HG03571 (cell line): ENCODE results near the gene MMEL1.
"Not testable (repeated sequence)": the region's sequence is repeated elsewhere in the genome, so short reads cannot be mapped to it uniquely, and the experiment has no call there.

Experiments
- ATAC-seq: cut with Tn5 transposase; IDR thresholded peaks from one replicate; pipeline ENCODE4 v1.9.1; 2021; ENCODE audit not compliant: unreplicated experiment

Gene MMEL1

DNA sequence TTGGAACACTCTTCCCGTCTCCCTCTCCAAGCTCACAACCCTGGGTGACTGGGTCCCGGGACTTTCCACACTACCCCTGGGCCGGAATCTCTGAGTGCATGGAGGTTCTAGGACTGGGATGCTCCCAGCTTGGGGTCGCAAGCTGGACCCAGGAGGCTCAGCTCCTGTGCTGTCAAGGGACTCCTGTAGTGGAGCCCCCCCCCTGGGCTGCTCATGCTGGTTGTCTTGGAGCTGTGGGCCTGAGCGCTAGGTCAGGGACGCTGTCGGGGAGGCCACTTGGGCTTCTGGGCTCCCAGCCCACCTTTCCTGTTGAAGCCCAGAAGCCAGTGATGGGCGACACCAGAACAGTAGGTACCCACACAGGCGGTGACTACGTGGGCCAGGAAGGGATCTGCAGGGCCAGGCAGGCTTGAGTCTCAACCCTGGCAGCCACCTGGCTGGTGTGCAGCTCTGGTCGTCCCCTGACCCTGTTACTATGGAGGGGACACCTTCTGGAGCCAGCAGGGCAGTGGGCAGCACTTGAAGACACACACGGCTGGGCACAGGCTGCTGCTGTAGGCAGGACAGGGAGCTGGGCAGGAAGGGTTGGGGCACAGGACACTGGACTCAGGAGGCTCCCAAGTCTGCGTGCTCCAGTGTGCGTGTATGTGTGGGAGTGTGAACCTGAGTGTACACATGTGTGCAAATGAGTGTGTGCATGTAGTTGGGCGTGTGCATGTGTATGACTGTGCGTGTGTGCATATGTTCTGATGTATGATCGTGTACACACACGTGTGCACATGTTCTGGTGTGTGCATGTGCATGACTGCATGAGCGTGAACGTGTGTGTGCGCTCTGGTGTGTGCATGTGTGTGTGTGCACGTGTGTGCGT, 3.0 kb downstream of the MMEL1 start:
- no peak for ATAC-seq

- no peak for ATAC-seq
Observed at GRCh38 chr1:2628933-2629626, 3.7 kb downstream of the MMEL1 start.

- no peak for ATAC-seq
Observed at GRCh38 chr1:2628191-2628932, 4.5 kb downstream of the MMEL1 start.

DNA sequence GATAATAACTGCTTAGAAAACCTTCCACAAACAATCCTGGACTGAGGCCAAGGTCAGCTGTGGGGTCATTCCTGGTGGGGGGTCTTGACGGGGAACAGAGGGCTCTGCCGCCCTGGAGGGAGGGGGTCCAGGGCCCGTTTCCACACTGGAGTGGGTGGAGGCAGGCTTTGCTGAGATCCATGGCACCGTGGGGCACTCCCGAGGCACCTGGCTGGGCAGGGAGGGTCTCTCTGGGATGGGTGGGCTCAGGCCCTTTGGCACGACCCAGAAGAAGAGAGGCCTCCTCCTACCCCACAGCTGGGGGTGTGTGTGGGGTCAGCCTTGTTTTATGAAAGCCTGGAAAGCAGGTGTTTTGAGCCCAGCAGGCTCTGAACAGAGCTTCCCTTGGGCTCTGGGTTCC, 5.1 kb downstream of the MMEL1 start:
- ATAC-seq: no peak

DNA sequence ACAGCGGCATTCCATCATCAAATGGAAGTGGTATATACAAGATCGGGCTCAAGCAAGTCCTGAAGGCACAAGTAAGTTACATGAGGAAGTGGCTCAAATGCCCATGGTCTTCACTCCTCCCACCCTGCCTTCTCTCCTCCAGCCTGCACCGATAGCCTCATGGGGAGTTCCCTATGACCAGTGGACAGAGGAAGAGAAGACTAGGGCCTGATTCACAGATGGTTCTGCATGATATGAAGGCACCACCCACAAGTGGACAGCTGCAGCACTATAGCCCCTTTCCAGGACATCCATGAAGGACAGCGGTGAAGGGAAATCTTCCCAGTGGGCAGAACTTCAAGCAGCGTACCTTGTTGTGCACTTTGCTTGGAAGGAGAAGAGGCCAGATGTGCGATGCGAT, 7.1 kb downstream of the MMEL1 start:
- not testable (repeated sequence) for ATAC-seq

DNA sequence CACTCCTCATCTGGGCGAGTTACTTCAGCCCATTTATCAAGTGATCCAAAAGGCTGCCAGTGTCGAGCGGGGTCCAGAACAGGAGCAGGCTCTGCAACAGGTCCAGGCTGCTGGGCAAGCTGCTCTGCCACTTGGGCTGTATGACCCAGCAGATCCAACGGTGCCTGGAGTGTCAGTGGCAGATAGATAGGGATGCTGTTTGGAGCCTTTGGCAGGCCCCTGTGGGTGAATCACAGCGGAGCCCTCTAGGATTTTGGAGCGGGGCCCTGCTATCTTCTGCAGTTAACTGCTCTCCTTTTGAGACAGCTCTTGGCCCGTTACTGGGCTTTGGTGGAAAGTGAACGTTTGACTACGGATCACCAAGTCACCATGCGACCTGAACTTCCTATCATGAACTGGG, 7.5 kb downstream of the MMEL1 start:
- no peak for ATAC-seq

DNA sequence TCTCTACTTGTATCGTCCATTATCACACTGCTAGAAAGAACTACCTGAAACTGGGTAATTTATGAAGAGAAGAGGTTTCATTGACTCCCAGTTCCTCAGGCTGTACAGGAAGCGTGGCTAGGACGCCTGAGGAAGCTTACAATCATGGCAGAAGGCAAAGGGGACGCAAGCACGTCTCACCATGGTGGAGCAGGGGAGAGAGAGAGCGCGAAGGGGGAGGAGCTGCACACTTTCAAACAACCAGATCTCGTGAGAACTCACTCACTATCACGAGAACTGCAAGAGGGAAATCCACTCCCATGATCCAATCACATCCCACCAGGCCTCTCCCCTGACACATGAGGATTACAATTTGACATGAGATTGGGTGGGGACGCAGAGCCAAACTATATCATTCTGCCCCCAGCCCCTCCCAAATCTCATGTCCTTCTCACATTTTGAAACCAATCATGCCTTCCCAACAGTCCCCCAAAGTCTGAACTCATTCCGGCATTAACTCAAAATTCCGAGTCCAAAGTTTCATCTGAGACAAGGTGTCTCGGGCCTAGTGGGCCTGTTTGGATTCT, 8.0 kb downstream of the MMEL1 start:
- no peak for ATAC-seq

GRCh38 chr1:2623571-2624337, 9.1 kb downstream of the MMEL1 start:
- no peak for ATAC-seq

DNA sequence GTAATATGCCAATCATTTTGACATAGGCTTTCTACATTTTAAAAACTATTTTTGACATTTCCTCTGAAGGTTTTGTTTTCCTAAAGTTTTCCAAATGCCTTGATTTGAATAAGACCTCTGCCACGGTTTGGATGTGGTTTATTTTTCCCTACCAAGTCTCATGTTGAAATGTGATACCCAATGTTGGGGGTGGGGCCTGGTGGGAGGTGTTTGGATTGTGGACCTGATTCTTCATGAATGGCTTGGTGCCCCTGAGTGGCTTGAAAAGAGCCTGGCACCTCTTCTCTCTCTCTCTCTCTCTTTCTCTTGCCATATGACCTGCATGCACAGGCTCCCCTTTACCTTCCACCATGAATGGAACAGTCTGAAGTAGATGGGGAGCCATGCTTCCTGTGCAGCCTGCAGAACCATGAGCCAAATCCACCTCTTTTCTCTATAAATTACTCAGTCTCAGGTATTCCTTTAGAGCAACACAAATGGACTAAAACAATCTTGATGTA, 14.8 kb downstream of the MMEL1 start:
- no peak for ATAC-seq

GRCh38 chr1:2614145-2614544, 18.7 kb downstream of the MMEL1 start:
- ATAC-seq: no peak

DNA sequence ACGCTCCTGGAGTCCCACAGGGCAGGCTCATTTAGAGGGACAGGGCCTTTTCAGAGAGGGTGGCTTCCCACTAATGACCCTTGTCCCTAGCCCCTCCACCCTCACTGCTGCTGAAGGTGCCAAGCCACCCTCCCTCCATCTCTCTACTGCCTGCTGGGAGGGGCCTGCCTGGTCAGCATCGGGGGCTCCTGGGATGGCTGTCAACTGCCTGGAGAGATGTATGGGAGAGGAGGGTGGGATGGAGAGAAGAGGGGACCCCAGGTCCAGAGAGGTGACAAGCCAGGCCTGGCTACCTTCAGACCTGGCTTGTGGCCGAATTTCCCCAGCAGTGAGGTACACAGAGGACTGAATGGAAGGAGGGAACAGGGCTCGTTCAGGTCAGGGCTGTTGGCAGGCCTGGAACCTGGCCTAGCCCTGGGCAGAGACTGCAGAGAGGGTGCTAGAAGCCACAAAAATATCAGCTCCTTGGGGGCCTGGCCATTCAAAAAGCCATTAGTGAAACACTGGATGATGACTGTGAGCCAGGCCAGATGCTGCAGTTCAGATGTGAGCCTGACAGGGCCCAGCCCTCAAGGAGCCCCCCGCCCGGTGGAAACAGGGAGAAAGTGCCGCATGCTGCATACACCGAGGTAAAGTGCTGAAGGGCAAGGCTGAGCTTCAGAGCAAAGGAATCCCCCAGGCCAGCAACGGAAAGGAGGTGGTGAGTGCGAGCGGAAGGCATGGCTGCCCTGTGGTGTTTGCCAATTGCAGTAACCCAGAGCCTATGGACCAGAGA, 20.0 kb downstream of the MMEL1 start:
- no peak for ATAC-seq

DNA sequence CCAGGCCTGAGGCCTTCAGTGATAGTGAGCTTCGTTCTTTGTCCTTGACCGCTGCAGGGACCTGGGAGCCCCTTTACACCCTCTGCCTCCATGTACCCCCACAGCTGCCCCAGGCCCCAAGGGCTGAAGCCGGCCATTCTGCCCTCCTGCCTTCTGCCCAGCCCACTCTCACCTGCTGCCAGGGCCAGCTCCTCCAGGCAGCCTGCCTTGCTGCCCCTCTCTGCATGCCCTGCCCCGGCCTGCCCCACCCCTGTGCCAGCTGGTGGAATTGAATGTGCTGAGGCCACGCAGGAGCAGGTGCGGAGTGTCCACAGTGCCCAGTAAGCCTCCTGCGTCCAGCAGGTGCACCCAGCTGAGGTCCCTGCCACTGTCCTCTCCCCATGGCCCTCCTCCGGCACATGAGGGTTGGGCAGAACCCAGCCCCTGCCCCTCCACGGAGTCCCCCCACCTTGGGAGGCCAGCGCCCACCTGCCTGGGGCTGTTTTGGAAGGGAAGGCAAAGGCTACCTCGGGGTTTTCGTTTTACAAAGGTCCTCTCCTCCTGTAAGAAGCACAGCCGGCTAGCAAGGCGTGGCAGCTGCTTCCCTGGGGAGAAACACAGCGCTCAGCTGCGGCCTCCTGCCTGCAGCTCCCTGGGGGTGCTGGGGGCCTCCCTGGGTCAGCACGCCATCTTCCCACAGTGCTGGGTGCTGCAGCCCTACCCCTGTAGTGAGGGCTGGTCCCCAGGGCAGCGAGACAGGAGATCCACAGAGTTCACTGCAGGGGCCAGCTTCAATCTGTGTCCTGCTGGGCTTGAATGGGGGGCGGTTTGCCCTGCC, 21.0 kb downstream of the MMEL1 start:
- ATAC-seq: no peak

DNA sequence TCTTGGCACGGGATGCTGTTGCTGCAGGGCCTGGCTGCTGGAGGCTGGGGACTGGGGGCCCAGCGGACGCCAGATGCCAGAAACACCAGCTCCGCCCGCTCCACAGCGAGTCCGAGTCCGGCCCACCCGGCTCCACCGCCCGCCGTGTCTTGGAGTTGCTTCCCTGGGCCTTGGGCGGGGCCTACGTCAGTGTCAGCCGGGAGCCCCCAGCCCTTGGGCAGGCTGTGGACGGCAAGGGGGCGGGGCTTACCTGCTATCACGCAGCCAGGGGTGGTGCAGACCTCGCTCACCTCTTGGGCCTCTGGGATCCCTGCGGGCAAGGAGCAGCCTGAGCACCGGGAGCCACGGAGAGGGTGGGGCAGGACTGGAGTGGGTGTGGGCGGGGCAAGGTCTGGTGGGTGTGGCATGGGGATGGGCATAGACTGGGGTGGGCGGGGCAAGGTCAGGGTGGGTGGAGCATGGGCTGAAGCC, 21.8 kb downstream of the MMEL1 start:
- no peak for ATAC-seq

GRCh38 chr1:2610036-2610959, 22.5 kb downstream of the MMEL1 start:
- no peak for ATAC-seq

DNA sequence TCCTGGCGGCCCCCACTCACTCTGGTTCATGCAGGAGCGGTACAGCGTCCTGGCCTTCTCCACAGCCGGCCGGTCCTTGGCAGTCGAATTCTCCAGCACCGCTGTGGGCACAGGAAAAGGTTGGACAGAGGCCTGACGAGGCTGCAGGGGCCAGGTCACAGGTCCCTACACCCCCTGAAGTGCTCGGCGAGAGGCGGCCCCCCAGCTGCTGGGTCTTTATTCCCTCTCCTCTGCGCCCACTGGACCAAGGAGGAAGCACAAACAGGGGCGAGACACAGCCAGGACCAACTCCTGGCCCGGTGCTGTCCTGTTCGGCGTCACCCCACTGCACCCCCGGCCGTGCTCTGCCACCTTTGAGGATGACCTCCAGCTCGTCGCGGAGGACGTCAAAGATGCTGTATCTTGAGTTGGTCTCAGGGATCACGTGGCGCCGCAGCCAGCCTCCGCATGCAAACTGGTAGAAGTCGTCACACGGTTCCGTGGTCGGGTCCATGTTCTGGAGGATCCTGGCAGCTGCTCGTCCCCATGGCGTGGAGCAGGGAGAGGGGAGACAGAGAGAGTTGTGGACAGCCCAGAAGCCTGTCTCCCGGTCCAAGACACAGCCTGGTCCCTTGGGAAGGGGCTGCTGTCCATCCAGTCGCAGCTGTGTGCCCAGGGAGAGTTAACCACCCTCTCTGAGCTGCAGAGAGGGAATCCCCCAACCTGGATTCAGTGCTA, 23.3 kb downstream of the MMEL1 start:
- no peak for ATAC-seq

GRCh38 chr1:2607641-2608091, 25.1 kb downstream of the MMEL1 start:
- ATAC-seq: no peak
